Loucy (cell line): Measurements from ENCODE around the gene GABRG3.

Source experiments
- CTCF ChIP-seq: fragments of 200-600 bp; sonication (generic); conservative IDR thresholded peaks from 2 replicates; pipeline ENCODE4 v1.5.1; 2014; ENCODE audit warnings: mild to moderate bottlenecking, antibody characterized with exemption, low read length
- EZH2phosphoT487 ChIP-seq: fragments of 200-600 bp; IDR thresholded peaks from 2 replicates; pipeline ENCODE4 v1.6.1; 2018; ENCODE audit warnings: antibody characterized with exemption, mild to moderate bottlenecking, moderate library complexity, borderline replicate concordance

DNA sequence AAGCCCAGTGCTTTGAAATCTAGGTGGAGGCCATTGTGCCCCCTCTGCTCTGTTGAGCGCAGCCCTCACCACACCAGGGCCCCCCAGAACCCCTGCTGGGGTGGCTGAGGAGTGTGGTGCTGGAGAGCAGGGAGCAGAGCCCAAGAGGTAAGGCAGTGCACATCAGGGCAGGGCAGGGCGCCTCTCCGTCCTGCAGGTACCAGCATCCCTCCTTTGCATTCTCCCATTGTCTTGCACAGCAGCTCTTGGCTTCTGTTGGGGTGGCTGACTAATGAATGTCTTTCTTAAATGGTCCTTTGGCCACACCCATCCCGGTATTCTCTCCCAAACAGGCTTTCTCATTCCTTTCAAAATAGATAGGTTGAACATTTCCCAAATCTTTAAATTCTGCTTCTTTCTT is 41.4 kb upstream of the GABRG3 start:
- TF ChIP-seq CTCF (no peak), EZH2phosphoT487 (no peak)
